HepG2 (cell line): ENCODE measurements around the gene TSNAXIP1. TPM values are rescaled to one million over a fixed set of nuclear protein-coding genes. Genes with fewer than 3 reads are reported as not detected.

Source experiments
- GZF1 ChIP-seq: sonication (generic); formaldehyde crosslinking; IDR thresholded peaks from 2 replicates; pipeline ENCODE4 v1.5.1; 2020; ENCODE audit warnings: mild to moderate bottlenecking, missing genetic modification reagents
- RORA ChIP-seq: sonication (generic); formaldehyde crosslinking; IDR thresholded peaks from 2 replicates; pipeline ENCODE4 v1.5.0; 2020; ENCODE audit warnings: mild to moderate bottlenecking, missing genetic modification reagents, moderate library complexity
- TRIM24 ChIP-seq: sonication (generic); formaldehyde crosslinking; IDR thresholded peaks from 2 replicates; pipeline ENCODE4 v1.8.0; 2022; ENCODE audit warnings: mild to moderate bottlenecking, missing genetic modification reagents
- ZNF577 ChIP-seq: sonication (generic); formaldehyde crosslinking; IDR thresholded peaks from 2 replicates; pipeline ENCODE4 v1.4.0; 2020; ENCODE audit warnings: mild to moderate bottlenecking, low read depth, missing genetic modification reagents, borderline replicate concordance
- polyA plus RNA-seq, 8 experiments: library from polyadenylated mRNA; depleted of rRNA in 3 of 8; stranded (reverse) in 7 of 8; unstranded in 1 of 8; fragments of >200 nt; fragmentation: Illumina TruSeq in 4 of 8; extraction: Trizol in 4 of 8; gene quantifications; 2 replicates each; pipeline versions ENCODE4 v1.2.1 to v1.2.3, GENCODE V29; 2011 to 2016; ENCODE audit warnings: low read depth in 4 of 8, missing spikeins in 1 of 8, mixed read lengths in 1 of 8; ENCODE audit not compliant: insufficient read depth in 1 of 8
- total RNA-seq, 5 experiments: library from RNA; depleted of rRNA; stranded (reverse); fragments of >200 nt; fragmentation: Illumina TruSeq; extraction: Trizol; gene quantifications; 2 replicates each; pipeline ENCODE4 v1.2.3, GENCODE V29; 2016; ENCODE audit warnings: low read depth in 1 of 5
- TF ChIP-seq, protein P1 (sequence below): conservative IDR thresholded peaks from 2 replicates; pipeline ENCODE4 v1.6.1; 2018; ENCODE audit warnings: missing genetic modification reagents
- TF ChIP-seq, protein P2 (sequence below): sonication (generic); formaldehyde crosslinking; IDR thresholded peaks from 2 replicates; pipeline ENCODE4 v1.5.1; 2020; ENCODE audit warnings: missing genetic modification reagents, mild to moderate bottlenecking, borderline replicate concordance
- TF ChIP-seq, protein P3 (sequence below): IDR thresholded peaks from 2 replicates; pipeline ENCODE4 v1.6.1; 2012; ENCODE audit warnings: low read length, improper control_type of control experiment

Gene TSNAXIP1
- total and polyA plus RNA-seq, 2 of the 13 experiments (the other 11 are each of a cell fraction or from before 2014, with no cell fraction given): 0.37 to 0.86 TPM

DNA sequence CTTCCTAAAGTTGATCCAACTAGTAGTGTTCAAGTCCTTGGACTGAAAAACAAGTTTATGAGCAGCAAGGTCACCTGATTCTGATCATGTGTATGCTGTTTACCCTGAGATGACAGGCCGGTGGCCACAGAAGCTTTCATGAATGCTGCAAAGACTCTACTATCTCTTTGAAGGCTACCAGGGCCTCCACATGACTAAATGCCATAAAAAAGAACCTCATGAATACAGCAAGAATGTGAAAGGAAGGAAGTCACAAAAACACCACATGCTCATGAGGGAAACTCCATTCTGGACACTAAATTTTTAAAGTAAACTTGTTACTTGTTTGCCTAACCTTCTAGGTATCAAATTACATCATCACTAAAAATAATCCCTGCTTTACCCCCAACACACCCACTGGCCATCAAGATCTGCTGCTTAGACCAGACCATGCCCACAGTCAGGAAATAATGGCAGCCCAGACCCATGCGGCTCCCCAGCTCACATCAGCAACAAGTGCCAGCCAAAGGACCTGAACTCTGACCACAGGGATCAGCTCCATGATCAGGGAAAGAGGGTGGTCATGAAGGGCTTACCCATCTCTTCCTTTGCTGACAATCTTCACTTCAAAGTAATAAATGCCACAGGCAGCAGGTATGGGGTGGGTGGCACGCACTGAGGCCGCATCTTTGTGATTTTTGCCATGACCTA lies 1.7 kb upstream of the TSNAXIP1 start (continued):
- TF ChIP-seq TRIM24 (CRISPR knock-in tag): no peak
- TF ChIP-seq, protein P1, sequence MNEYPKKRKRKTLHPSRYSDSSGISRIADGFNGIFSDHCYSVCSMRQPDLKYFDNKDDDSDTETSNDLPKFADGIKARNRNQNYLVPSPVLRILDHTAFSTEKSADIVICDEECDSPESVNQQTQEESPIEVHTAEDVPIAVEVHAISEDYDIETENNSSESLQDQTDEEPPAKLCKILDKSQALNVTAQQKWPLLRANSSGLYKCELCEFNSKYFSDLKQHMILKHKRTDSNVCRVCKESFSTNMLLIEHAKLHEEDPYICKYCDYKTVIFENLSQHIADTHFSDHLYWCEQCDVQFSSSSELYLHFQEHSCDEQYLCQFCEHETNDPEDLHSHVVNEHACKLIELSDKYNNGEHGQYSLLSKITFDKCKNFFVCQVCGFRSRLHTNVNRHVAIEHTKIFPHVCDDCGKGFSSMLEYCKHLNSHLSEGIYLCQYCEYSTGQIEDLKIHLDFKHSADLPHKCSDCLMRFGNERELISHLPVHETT: no peak
- TF ChIP-seq, protein P2, sequence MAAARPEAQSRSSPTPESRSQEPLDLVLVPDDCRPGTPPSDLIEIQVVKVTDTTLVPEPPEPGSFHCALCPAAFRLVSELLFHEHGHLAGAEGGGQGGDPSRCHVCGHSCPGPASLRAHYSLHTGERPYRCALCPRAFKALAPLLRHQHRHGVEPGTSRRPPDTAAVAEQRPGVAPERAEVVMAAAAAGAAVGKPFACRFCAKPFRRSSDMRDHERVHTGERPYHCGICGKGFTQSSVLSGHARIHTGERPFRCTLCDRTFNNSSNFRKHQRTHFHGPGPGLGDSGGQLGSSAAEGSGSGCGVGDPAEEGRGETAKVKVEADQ: no peak
- TF ChIP-seq ZNF577 (CRISPR knock-in tag): no peak
- no peak for TF ChIP-seq GZF1 (CRISPR knock-in tag)
- TF ChIP-seq, protein P3, sequence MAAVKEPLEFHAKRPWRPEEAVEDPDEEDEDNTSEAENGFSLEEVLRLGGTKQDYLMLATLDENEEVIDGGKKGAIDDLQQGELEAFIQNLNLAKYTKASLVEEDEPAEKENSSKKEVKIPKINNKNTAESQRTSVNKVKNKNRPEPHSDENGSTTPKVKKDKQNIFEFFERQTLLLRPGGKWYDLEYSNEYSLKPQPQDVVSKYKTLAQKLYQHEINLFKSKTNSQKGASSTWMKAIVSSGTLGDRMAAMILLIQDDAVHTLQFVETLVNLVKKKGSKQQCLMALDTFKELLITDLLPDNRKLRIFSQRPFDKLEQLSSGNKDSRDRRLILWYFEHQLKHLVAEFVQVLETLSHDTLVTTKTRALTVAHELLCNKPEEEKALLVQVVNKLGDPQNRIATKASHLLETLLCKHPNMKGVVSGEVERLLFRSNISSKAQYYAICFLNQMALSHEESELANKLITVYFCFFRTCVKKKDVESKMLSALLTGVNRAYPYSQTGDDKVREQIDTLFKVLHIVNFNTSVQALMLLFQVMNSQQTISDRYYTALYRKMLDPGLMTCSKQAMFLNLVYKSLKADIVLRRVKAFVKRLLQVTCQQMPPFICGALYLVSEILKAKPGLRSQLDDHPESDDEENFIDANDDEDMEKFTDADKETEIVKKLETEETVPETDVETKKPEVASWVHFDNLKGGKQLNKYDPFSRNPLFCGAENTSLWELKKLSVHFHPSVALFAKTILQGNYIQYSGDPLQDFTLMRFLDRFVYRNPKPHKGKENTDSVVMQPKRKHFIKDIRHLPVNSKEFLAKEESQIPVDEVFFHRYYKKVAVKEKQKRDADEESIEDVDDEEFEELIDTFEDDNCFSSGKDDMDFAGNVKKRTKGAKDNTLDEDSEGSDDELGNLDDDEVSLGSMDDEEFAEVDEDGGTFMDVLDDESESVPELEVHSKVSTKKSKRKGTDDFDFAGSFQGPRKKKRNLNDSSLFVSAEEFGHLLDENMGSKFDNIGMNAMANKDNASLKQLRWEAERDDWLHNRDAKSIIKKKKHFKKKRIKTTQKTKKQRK: no peak
- TF ChIP-seq RORA (CRISPR knock-in tag): no peak
